Neural progenitor cell (in vitro differentiated cells): ENCODE measurements around the gene NAA25. TPM values are rescaled to one million over a fixed set of nuclear protein-coding genes. Genes with fewer than 3 reads are reported as not detected.

Experiments
- DNase-seq: peaks from one replicate; pipeline ENCODE4 v3.0.0-alpha.2; 2016; ENCODE audit warnings: low spot score
- H2AFZ ChIP-seq: fragments of 200-600 bp; sonication (generic); replicated peaks from 2 replicates; pipeline ENCODE4 v1.6.1; 2016; ENCODE audit warnings: antibody characterized with exemption
- H3F3A ChIP-seq: fragments of 200-600 bp; sonication (generic); 2 replicates; pipeline ENCODE4 v1.6.1; 2016; ENCODE audit warnings: antibody characterized with exemption, low read depth
- H3K27ac ChIP-seq: fragments of 200-600 bp; sonication (generic); 2 replicates; pipeline ENCODE4 v1.5.1; 2016; ENCODE audit warnings: mild to moderate bottlenecking
- H3K27me3 ChIP-seq: fragments of 200-600 bp; sonication (generic); 2 replicates; pipeline ENCODE4 v1.6.1; 2016; ENCODE audit warnings: mild to moderate bottlenecking, moderate library complexity
- H3K36me3 ChIP-seq: fragments of 200-600 bp; sonication (generic); 2 replicates; pipeline ENCODE4 v1.5.1; 2016
- H3K4me1 ChIP-seq: fragments of 200-600 bp; sonication (generic); 2 replicates; pipeline ENCODE4 v1.6.1; 2016; ENCODE audit warnings: mixed run types
- H3K4me2 ChIP-seq: fragments of 200-600 bp; sonication (generic); 2 replicates; pipeline ENCODE4 v1.6.1; 2016
- H3K4me3 ChIP-seq: fragments of 200-600 bp; sonication (generic); 2 replicates; pipeline ENCODE4 v1.5.1; 2016
- H3K79me2 ChIP-seq: fragments of 200-600 bp; sonication (generic); 2 replicates; pipeline ENCODE4 v1.6.1; 2016; ENCODE audit warnings: low read depth
- H3K9ac ChIP-seq: fragments of 200-600 bp; sonication (generic); 2 replicates; pipeline ENCODE4 v1.6.1; 2016
- H3K9me3 ChIP-seq: fragments of 200-600 bp; sonication (generic); 2 replicates; pipeline ENCODE4 v1.5.1; 2016; ENCODE audit warnings: low read depth
- H4K20me1 ChIP-seq: fragments of 200-600 bp; sonication (generic); 2 replicates; pipeline ENCODE4 v1.6.1; 2016; ENCODE audit warnings: low read depth
- H3K27ac Mint-ChIP-seq: 3 replicates; pipeline ENCODE4 v1.8.0; 2021; ENCODE audit warnings: mixed read lengths
- H3K27me3 Mint-ChIP-seq: 2 replicates; pipeline ENCODE4 v1.8.0; 2022; ENCODE audit warnings: low read depth, mild to moderate bottlenecking, inconsistent platforms, moderate library complexity, mixed read lengths; ENCODE audit not compliant: insufficient read depth
- H3K36me3 Mint-ChIP-seq: 3 replicates; pipeline ENCODE4 v1.8.0; 2021; ENCODE audit warnings: mixed read lengths
- H3K4me1 Mint-ChIP-seq: 3 replicates; pipeline ENCODE4 v1.8.0; 2021; ENCODE audit warnings: mixed read lengths
- H3K4me3 Mint-ChIP-seq: 3 replicates; pipeline ENCODE4 v1.8.0; 2021; ENCODE audit warnings: mild to moderate bottlenecking, moderate library complexity, mixed read lengths
- H3K9me3 Mint-ChIP-seq: 3 replicates; pipeline ENCODE4 v1.8.0; 2020; ENCODE audit warnings: mixed read lengths
- EZH2 ChIP-seq: fragments of 200-600 bp; sonication (generic); IDR thresholded peaks from 2 replicates; pipeline ENCODE4 v1.6.1; 2017; ENCODE audit warnings: antibody characterized with exemption, mild to moderate bottlenecking, moderate library complexity
- EZH2phosphoT487 ChIP-seq: fragments of 200-600 bp; sonication (generic); IDR thresholded peaks from 2 replicates; pipeline ENCODE4 v1.6.1; 2017; ENCODE audit warnings: antibody characterized with exemption
- total RNA-seq: library from RNA; depleted of rRNA; stranded (reverse); fragments of >200 nt; gene quantifications from 2 replicates; pipeline ENCODE4 v1.2.3, GENCODE V29; 2015; ENCODE audit warnings: low replicate concordance
- TF ChIP-seq, protein P1 (sequence below): fragments of 200-600 bp; sonication (generic); IDR thresholded peaks from 2 replicates; pipeline ENCODE4 v1.5.1; 2017; ENCODE audit warnings: antibody characterized with exemption, mild to moderate bottlenecking

The NAA25 gene
- total RNA-seq, 1 donor from 2014 or later: 40.7 TPM

DNA sequence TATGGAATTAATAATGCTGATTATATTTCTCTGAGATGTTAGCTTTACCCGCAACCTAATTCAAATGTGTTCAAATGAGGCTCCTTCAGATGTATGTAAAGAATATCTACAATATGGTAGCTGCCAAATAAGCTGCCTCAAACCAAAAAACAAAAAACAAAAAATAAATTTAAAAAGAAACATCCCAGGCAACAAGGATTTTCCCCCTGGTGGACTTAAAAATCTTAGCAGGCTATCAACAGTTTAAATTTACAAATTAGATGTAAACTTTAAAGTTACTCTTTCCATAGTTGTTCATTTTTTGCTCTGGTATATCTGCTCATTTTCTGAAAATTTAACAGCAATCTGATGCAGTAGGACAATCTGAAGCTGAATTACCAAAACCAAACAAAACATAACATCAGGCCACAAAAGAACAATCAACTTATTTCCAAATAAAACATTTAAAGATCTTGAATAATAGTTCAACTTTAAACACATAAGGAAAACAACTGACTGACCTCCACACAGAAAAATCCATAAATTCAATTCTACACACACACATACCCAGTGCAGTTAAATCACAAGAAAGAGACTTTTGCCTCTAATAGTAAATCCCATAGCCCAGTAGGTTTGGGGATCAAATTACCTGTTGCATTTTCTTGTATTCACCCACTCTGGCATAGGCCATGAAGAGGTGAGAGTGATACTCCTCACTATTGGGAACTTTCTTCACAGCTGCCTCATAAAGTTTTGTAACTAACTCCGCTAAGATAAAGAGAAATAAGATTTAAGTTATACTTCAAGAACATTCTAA, 21.3 kb downstream of the NAA25 start:
- no peak overlapping the region for H3K9ac ChIP-seq
- no peak overlapping the region for H2AFZ ChIP-seq
- Mint-ChIP-seq H3K36me3 (peaks cover 20% of the 10 kb centered on the region), H3K27ac (no peak overlapping the region), H3K4me3 (no peak overlapping the region), H3K9me3 (no peaks in the 10 kb centered on the region), H3K4me1 (no peaks in the 10 kb centered on the region), H3K27me3 (no peaks in the 10 kb centered on the region)
- no peak for DNase-seq
- H3K4me3 ChIP-seq: no peak overlapping the region
- H4K20me1 ChIP-seq: peaks cover 3% of the 10 kb centered on the region
- peak overlapping the region; percentile 34 for H3K27ac ChIP-seq
- peaks cover 37% of the 10 kb centered on the region for H3K79me2 ChIP-seq
- no peaks in the 10 kb centered on the region for H3K4me1 ChIP-seq
- TF ChIP-seq EZH2phosphoT487 (no peak), EZH2 (no peak)
- TF ChIP-seq, protein P1, sequence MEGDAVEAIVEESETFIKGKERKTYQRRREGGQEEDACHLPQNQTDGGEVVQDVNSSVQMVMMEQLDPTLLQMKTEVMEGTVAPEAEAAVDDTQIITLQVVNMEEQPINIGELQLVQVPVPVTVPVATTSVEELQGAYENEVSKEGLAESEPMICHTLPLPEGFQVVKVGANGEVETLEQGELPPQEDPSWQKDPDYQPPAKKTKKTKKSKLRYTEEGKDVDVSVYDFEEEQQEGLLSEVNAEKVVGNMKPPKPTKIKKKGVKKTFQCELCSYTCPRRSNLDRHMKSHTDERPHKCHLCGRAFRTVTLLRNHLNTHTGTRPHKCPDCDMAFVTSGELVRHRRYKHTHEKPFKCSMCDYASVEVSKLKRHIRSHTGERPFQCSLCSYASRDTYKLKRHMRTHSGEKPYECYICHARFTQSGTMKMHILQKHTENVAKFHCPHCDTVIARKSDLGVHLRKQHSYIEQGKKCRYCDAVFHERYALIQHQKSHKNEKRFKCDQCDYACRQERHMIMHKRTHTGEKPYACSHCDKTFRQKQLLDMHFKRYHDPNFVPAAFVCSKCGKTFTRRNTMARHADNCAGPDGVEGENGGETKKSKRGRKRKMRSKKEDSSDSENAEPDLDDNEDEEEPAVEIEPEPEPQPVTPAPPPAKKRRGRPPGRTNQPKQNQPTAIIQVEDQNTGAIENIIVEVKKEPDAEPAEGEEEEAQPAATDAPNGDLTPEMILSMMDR: no peak
- no peak overlapping the region for H3K4me2 ChIP-seq
- H3K9me3 ChIP-seq: no peaks in the 10 kb centered on the region
- H3K27me3 ChIP-seq: no peaks in the 10 kb centered on the region
- peaks cover 12% of the 10 kb centered on the region for H3K36me3 ChIP-seq
- H3F3A ChIP-seq: no peaks in the 10 kb centered on the region

- no peak overlapping the region for H2AFZ ChIP-seq
- no peak overlapping the region for H3K4me3 ChIP-seq
- no peaks in the 10 kb centered on the region for H3K27me3 Mint-ChIP-seq
- no peaks in the 10 kb centered on the region for H3K9me3 ChIP-seq
- no peak overlapping the region for H3K9ac ChIP-seq
- no peaks in the 10 kb centered on the region for H3K9me3 Mint-ChIP-seq
- H3K4me2 ChIP-seq: no peak overlapping the region
- H4K20me1 ChIP-seq: no peaks in the 10 kb centered on the region
- no peaks in the 10 kb centered on the region for H3K4me1 ChIP-seq
- no peak overlapping the region for H3K27ac Mint-ChIP-seq
- no peak for DNase-seq
- no peaks in the 10 kb centered on the region for H3K4me1 Mint-ChIP-seq
- no peak overlapping the region for H3K4me3 Mint-ChIP-seq
- H3K79me2 ChIP-seq: no peaks in the 10 kb centered on the region
- TF ChIP-seq EZH2 (no peak), EZH2phosphoT487 (no peak)
- TF ChIP-seq, protein P1: no peak
- no peaks in the 10 kb centered on the region for H3K27me3 ChIP-seq
- peaks cover 20% of the 10 kb centered on the region for H3K36me3 Mint-ChIP-seq
- no peak overlapping the region for H3K27ac ChIP-seq
- no peaks in the 10 kb centered on the region for H3F3A ChIP-seq
- peaks cover 13% of the 10 kb centered on the region for H3K36me3 ChIP-seq
Observed at GRCh38 chr12:112066566-112066965, 42.0 kb downstream of the NAA25 start.

DNA sequence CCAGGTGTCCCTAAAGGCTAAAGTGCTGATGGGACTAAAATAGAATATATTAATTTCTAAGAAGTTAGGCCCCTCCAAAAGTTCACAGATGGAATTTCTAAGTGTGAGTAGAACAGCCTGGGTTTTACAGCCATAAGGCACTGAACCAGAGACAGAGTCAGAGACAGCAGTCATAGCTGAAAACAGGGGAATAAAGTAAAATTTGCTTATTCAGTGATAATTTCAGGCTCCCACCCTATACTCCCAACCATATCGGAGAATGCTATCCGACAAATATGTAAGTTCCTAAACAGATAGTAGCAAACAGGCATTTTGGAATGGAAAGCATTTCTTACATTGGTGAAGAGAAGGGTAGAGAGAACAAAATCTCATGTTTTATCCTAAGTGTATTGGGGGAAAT, 45.3 kb downstream of the NAA25 start:
- DNase-seq: no peak
- Histone ChIP-seq H3K9ac (no peak overlapping the region), H3K36me3 (peaks cover 11% of the 10 kb centered on the region), H3K4me1 (no peaks in the 10 kb centered on the region), H2AFZ (no peak overlapping the region), H3K79me2 (no peaks in the 10 kb centered on the region), H3F3A (no peaks in the 10 kb centered on the region), H3K4me2 (no peak overlapping the region), H3K27ac (no peak overlapping the region), H3K9me3 (no peaks in the 10 kb centered on the region), H3K27me3 (no peaks in the 10 kb centered on the region), H4K20me1 (no peaks in the 10 kb centered on the region), H3K4me3 (no peak overlapping the region)
- Mint-ChIP-seq H3K36me3 (peaks cover 23% of the 10 kb centered on the region), H3K4me3 (no peak overlapping the region), H3K9me3 (no peaks in the 10 kb centered on the region), H3K27ac (no peak overlapping the region), H3K27me3 (no peaks in the 10 kb centered on the region), H3K4me1 (no peaks in the 10 kb centered on the region)
- TF ChIP-seq, protein P1: no peak
- no peak for TF ChIP-seq EZH2phosphoT487
- no peak for TF ChIP-seq EZH2
